AG09309 (cell line): ENCODE data around the gene LAMA2.

Experiments
- DNase-seq: peaks from one replicate; pipeline ENCODE4 v3.0.0-alpha.2; 2010; ENCODE audit warnings: low read depth
- H3K4me3 ChIP-seq: 2 replicates; pipeline ENCODE4 v1.5.1; 2011; ENCODE audit warnings: mild to moderate bottlenecking, low read depth, low read length, moderate library complexity; ENCODE audit not compliant: control insufficient read depth
- TF ChIP-seq, protein P1 (sequence below): IDR thresholded peaks from 2 replicates; pipeline ENCODE4 v1.5.1; 2011; ENCODE audit warnings: mild to moderate bottlenecking, low read depth, low read length, inconsistent platforms; ENCODE audit not compliant: insufficient read depth, control insufficient read depth; ENCODE audit errors: missing control alignments

Gene LAMA2

DNA sequence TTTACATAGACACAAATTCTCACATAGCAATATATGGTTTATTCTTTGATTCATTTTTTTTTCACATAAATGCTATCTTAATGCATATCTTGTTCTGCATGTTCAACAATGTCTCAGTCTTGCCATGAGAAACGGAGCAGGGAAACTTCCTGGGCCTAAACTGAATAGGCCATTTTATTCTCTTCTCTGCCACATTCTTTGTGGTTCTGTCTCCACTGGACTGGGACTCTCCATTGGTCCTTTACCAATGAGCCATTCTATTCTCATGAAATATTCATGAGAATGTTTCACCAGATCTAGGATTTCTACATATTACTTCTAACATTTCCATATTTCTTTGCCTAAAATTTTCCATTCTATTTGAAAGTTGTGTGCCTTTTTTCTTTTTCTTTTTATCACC lies 42.8 kb downstream of the LAMA2 start:
- no peak overlapping the region for H3K4me3 ChIP-seq
- DNase-seq: no peak
- TF ChIP-seq, protein P1, sequence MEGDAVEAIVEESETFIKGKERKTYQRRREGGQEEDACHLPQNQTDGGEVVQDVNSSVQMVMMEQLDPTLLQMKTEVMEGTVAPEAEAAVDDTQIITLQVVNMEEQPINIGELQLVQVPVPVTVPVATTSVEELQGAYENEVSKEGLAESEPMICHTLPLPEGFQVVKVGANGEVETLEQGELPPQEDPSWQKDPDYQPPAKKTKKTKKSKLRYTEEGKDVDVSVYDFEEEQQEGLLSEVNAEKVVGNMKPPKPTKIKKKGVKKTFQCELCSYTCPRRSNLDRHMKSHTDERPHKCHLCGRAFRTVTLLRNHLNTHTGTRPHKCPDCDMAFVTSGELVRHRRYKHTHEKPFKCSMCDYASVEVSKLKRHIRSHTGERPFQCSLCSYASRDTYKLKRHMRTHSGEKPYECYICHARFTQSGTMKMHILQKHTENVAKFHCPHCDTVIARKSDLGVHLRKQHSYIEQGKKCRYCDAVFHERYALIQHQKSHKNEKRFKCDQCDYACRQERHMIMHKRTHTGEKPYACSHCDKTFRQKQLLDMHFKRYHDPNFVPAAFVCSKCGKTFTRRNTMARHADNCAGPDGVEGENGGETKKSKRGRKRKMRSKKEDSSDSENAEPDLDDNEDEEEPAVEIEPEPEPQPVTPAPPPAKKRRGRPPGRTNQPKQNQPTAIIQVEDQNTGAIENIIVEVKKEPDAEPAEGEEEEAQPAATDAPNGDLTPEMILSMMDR: no peak

DNA sequence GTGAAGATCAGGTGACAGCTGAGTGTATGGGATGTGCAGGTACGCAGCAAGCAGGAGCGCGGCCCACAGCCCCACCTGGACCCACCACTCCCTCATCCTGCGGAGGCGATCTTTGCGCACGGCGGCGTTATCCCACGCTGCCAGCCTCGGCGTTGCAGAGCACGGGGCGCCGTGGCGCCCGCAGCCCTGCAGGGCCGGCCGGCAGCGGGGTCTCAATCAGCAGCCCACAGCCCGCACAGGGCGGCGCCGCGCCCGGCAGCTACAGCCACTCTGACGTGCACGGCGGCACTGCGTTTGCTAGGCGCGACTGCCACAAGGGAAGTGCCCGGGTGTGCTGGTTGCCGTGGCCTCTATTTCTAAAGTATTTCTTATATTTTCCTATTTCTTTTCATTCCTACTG lies 46.9 kb downstream of the LAMA2 start:
- TF ChIP-seq, protein P1: no peak
- no peak overlapping the region for H3K4me3 ChIP-seq
- no peak for DNase-seq

DNA sequence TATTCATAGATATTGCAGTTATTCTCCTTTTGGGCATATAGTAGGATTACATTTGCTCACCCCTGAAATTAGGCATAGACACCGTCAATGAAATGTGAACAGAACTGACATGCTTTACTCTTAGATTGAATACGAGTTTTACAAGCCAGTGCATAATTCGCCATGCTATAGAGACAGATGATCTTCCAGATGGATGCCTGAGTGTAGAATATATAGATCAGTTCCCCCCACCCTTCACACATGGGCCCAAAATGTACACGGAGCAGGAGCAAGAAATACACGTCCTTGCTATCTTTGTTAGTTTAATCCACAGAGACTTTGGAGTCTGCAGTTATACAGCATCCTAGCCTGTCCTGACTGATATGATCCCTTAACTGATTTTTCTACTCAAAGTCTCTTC lies 47.4 kb downstream of the LAMA2 start:
- TF ChIP-seq, protein P1: no peak
- no peak for DNase-seq
- H3K4me3 ChIP-seq: no peak overlapping the region

DNA sequence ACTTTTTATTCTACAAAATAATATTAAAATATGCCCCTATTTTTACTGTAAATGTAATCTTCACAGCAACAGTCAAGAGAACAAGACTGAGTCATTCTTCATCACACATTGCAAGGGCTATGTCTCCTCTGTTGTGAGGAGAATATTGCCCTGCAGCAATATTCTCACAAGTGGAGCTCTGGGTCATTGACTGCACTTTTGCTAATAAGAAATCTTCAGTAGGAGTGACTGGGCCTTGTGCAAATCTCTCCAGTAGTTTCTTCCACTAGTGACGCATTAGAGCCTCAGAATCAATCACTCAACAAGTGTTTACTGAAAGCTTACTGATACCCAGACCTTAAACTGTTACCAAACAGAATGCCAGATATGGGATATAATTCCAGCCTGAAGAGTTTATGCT lies 49.1 kb downstream of the LAMA2 start:
- TF ChIP-seq, protein P1: no peak
- no peak overlapping the region for H3K4me3 ChIP-seq
- no peak for DNase-seq

DNA sequence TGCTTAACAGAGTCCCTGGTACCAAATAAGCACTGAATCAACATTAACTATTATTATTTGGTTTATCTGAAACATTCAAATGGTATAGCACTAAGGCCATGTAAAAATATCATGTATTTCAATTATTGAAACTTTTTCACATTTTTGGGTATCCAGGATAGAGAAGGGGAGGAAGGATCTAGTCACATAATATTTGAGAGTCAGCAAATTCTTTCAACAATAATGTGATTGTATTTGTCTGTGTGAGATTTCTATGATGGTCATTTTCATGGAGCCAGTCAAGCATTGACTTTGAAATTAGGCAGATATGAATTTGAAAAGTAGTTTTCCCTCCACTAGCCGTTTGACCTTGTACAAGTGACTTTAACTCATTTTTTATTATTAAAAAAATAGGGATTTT lies 67.9 kb downstream of the LAMA2 start:
- TF ChIP-seq, protein P1: no peak
- H3K4me3 ChIP-seq: no peak overlapping the region
- DNase-seq: no peak

DNA sequence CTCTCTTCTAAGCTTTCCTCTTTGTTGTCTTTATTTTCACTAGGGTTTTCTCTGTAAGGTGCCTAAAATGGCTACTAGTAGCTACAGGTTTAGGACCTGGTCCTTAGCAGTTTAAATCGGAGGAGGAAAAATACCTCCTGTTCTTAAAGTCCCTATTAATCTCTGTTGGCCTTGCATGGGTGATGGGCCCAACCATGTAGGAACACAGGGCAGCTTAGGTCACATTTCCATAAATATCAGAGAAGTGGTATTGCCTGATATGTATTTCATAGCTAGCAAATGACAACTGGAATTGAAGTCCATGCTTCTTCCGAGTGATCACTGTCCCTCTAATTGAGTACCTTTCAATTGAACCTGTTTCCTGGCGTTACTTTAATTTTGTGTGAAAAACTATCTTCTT lies 70.0 kb downstream of the LAMA2 start:
- TF ChIP-seq, protein P1: no peak
- DNase-seq: no peak
- no peak overlapping the region for H3K4me3 ChIP-seq
